ENCODE results near the gene RTL1.

Gene RTL1

GRCh38 chr14:100864960-100865681 is 38.4 kb downstream of the RTL1 start:
- no peak for DNase-seq

- no peak for DNase-seq
Measured at GRCh38 chr14:100864206-100864605, 39.3 kb downstream of the RTL1 start.

- no peak for DNase-seq
Measured at GRCh38 chr14:100862793-100863192, 40.7 kb downstream of the RTL1 start.

- no peak for DNase-seq
Measured at GRCh38 chr14:100862277-100862676, 41.2 kb downstream of the RTL1 start.

GRCh38 chr14:100861937-100862247 is 41.6 kb downstream of the RTL1 start:
- DNase-seq, result no peak

- DNase-seq, result no peak
Measured at GRCh38 chr14:100861188-100861936, 42.2 kb downstream of the RTL1 start.

GRCh38 chr14:100860556-100861187 is 42.9 kb downstream of the RTL1 start:
- DNase-seq, result no peak

GRCh38 chr14:100859781-100860180 is 43.7 kb downstream of the RTL1 start:
- no peak for DNase-seq

- DNase-seq, result no peak
Measured at GRCh38 chr14:100858838-100859220, 44.7 kb downstream of the RTL1 start.

- no peak for DNase-seq
Measured at GRCh38 chr14:100857923-100858837, 45.3 kb downstream of the RTL1 start.

GRCh38 chr14:100857233-100857922 is 46.1 kb downstream of the RTL1 start:
- no peak for DNase-seq

GRCh38 chr14:100856056-100856950 is 47.2 kb downstream of the RTL1 start:
- no peak for DNase-seq

GRCh38 chr14:100855256-100855930 is 48.1 kb downstream of the RTL1 start:
- DNase-seq, result no peak

- DNase-seq, result no peak
Measured at GRCh38 chr14:100854435-100854834, 49.1 kb downstream of the RTL1 start.

- no peak for DNase-seq
Measured at GRCh38 chr14:100851946-100852620, 51.4 kb downstream of the RTL1 start.

- no peak for DNase-seq
Measured at GRCh38 chr14:100851586-100851916, 52.0 kb downstream of the RTL1 start.

GRCh38 chr14:100850841-100851585 is 52.5 kb downstream of the RTL1 start:
- DNase-seq, result no peak

GRCh38 chr14:100849115-100849781 is 54.3 kb downstream of the RTL1 start:
- DNase-seq, result no peak

- no peak for DNase-seq
Measured at GRCh38 chr14:100846309-100846859, 57.1 kb downstream of the RTL1 start.

Data from DMS 273 treated with DMSO at 0.1 percent for 48 hours (cell line).